Activated T-cell treated with anti-CD3 and anti-CD28 coated beads for 1 hour (primary cell): ENCODE measurements around the gene RNF113A.
"Not testable (repeated sequence)": the region's sequence is repeated elsewhere in the genome, so short reads cannot be mapped to it uniquely, and the experiment has no call there.

Experiments used
- DNase-seq: peaks from one replicate; pipeline ENCODE4 v3.0.0-alpha.2; 2020; ENCODE audit warnings: low read depth

Gene RNF113A

GRCh38 chrX:119833905-119834304, 37.6 kb downstream of the RNF113A start:
- DNase-seq, result no peak

GRCh38 chrX:119828446-119828845, 43.1 kb downstream of the RNF113A start:
- no peak for DNase-seq

- DNase-seq, result no peak
Measured at GRCh38 chrX:119826399-119826959, 45.1 kb downstream of the RNF113A start.

GRCh38 chrX:119824221-119824620, 47.3 kb downstream of the RNF113A start:
- not testable (repeated sequence) for DNase-seq

- DNase-seq, result not testable (repeated sequence)
Measured at GRCh38 chrX:119821703-119822102, 49.8 kb downstream of the RNF113A start.
